GM19035 (cell line): Measurements from ENCODE around the gene RNF149.
"Not testable (repeated sequence)": the region's sequence is repeated elsewhere in the genome, so short reads cannot be mapped to it uniquely, and the experiment has no call there.

Experiments
- ATAC-seq: cut with Tn5 transposase; IDR thresholded peaks from one replicate; pipeline ENCODE4 v1.9.1; 2021; ENCODE audit not compliant: unreplicated experiment

Gene RNF149

GRCh38 chr2:101263377-101263800, 45.1 kb downstream of the RNF149 start:
- no peak for ATAC-seq

- no peak for ATAC-seq
Measured at GRCh38 chr2:101262142-101262541, 46.4 kb downstream of the RNF149 start.

GRCh38 chr2:101258804-101259203, 49.7 kb downstream of the RNF149 start:
- ATAC-seq = no peak

GRCh38 chr2:101256316-101256715, 52.2 kb downstream of the RNF149 start:
- no peak for ATAC-seq

GRCh38 chr2:101255501-101255900, 53.0 kb downstream of the RNF149 start:
- no peak for ATAC-seq

GRCh38 chr2:101253703-101254450, 54.6 kb downstream of the RNF149 start:
- ATAC-seq = no peak

- peak; percentile 56 for ATAC-seq
Measured at GRCh38 chr2:101253013-101253702, 55.3 kb downstream of the RNF149 start.

GRCh38 chr2:101252408-101253012, 56.0 kb downstream of the RNF149 start, which contains the start of gene CNOT11:
Gene CNOT11, plus strand, starts transcription at chr2:101252886. Its CDS starts 79 bp downstream, at chr2:101252965.
- peak; percentile 79 for ATAC-seq

- ATAC-seq = peak; percentile 52
Measured at GRCh38 chr2:101251844-101252407, 56.6 kb downstream of the RNF149 start.

- ATAC-seq = not testable (repeated sequence)
Measured at GRCh38 chr2:101251246-101251781, 57.2 kb downstream of the RNF149 start.

GRCh38 chr2:101249826-101250225, 58.7 kb downstream of the RNF149 start:
- no peak for ATAC-seq

- not testable (repeated sequence) for ATAC-seq
Measured at GRCh38 chr2:101248756-101249155, 59.7 kb downstream of the RNF149 start.

- ATAC-seq = not testable (repeated sequence)
Measured at GRCh38 chr2:101245468-101245867, 63.0 kb downstream of the RNF149 start.

- ATAC-seq = not testable (repeated sequence)
Measured at GRCh38 chr2:101244899-101245298, 63.6 kb downstream of the RNF149 start.

GRCh38 chr2:101244373-101244772, 64.1 kb downstream of the RNF149 start:
- not testable (repeated sequence) for ATAC-seq

- ATAC-seq = no peak
Measured at GRCh38 chr2:101241158-101241557, 67.3 kb downstream of the RNF149 start.

- not testable (repeated sequence) for ATAC-seq
Measured at GRCh38 chr2:101240694-101241093, 67.8 kb downstream of the RNF149 start.

GRCh38 chr2:101239760-101240118, 68.8 kb downstream of the RNF149 start:
- not testable (repeated sequence) for ATAC-seq

GRCh38 chr2:101238930-101239759, 69.4 kb downstream of the RNF149 start:
- no peak for ATAC-seq

GRCh38 chr2:101237944-101238343, 70.6 kb downstream of the RNF149 start:
- ATAC-seq = not testable (repeated sequence)
